NCI-H2196 (cell line): Measurements from ENCODE around the gene TMEM163.
"Not testable (repeated sequence)": the region's sequence is repeated elsewhere in the genome, so short reads cannot be mapped to it uniquely, and the experiment has no call there.

Experiments
- DNase-seq: peaks from one replicate; lab custom pipeline; 2025; ENCODE audit not compliant: unreplicated experiment; lab: John Stamatoyannopoulos, UW

Gene TMEM163

GRCh38 chr2:134539981-134540380 lies 178.8 kb downstream of the TMEM163 start:
- peak; percentile 74 for DNase-seq

- DNase-seq = no peak
Observed at GRCh38 chr2:134537702-134538101, 181.1 kb downstream of the TMEM163 start.

- DNase-seq = no peak
Observed at GRCh38 chr2:134537121-134537520, 181.7 kb downstream of the TMEM163 start.

- no peak for DNase-seq
Observed at GRCh38 chr2:134536296-134536695, 182.5 kb downstream of the TMEM163 start.

GRCh38 chr2:134532537-134532936 lies 186.3 kb downstream of the TMEM163 start:
- DNase-seq = no peak

GRCh38 chr2:134527381-134527780 lies 191.4 kb downstream of the TMEM163 start:
- DNase-seq = no peak

- DNase-seq = no peak
Observed at GRCh38 chr2:134522496-134523455, 196.0 kb downstream of the TMEM163 start.

GRCh38 chr2:134518101-134518500 lies 200.7 kb downstream of the TMEM163 start:
- no peak for DNase-seq

- no peak for DNase-seq
Observed at GRCh38 chr2:134515137-134515536, 203.7 kb downstream of the TMEM163 start.

GRCh38 chr2:134513465-134513804 lies 205.4 kb downstream of the TMEM163 start:
- DNase-seq = no peak

GRCh38 chr2:134512734-134513464 lies 205.9 kb downstream of the TMEM163 start:
- DNase-seq = no peak

- peak; percentile 66 for DNase-seq
Observed at GRCh38 chr2:134508391-134508790, 210.4 kb downstream of the TMEM163 start.

- DNase-seq = no peak
Observed at GRCh38 chr2:134507697-134508096, 211.1 kb downstream of the TMEM163 start.

GRCh38 chr2:134507159-134507558 lies 211.6 kb downstream of the TMEM163 start:
- DNase-seq = not testable (repeated sequence)

- no peak for DNase-seq
Observed at GRCh38 chr2:134505446-134505845, 213.4 kb downstream of the TMEM163 start.

- DNase-seq = no peak
Observed at GRCh38 chr2:134504586-134505336, 214.0 kb downstream of the TMEM163 start.

- DNase-seq = no peak
Observed at GRCh38 chr2:134502104-134502503, 216.7 kb downstream of the TMEM163 start.

GRCh38 chr2:134501476-134502091 lies 217.2 kb downstream of the TMEM163 start:
- no peak for DNase-seq

- no peak for DNase-seq
Observed at GRCh38 chr2:134500211-134500935, 218.4 kb downstream of the TMEM163 start.

- DNase-seq = no peak
Observed at GRCh38 chr2:134499307-134499926, 219.4 kb downstream of the TMEM163 start.
